Measurements from ENCODE around the gene NKAIN2.

GRCh38 chr6:124053315-124053714, 249.7 kb downstream of the NKAIN2 start:
- no peak for TF ChIP-seq CTCF (conservative IDR thresholded peaks at IDR 0.05 in 1 of 2, IDR thresholded peaks at IDR 0.05 in 1 of 2; ENCODE audit: extremely low read depth in 1 of 2, insufficient read depth in 1 of 2, low read depth in 1 of 2, low read length in 2 of 2)
- TF ChIP-seq EZH2 (IDR thresholded peaks at IDR 0.05; ENCODE audit: borderline replicate concordance, low read length), result no peak

Data from mammary epithelial cell (primary cell).